Measurements from ENCODE around the gene POLR3H. TPM values are rescaled to one million over a fixed set of nuclear protein-coding genes. Genes with fewer than 3 reads are reported as not detected.
A peak's percentile ranks its signal among the peaks of the same experiment; 100 is the strongest.

Gene POLR3H
- total RNA-seq, 1 donor from 2014 or later, result 9.7 TPM

DNA sequence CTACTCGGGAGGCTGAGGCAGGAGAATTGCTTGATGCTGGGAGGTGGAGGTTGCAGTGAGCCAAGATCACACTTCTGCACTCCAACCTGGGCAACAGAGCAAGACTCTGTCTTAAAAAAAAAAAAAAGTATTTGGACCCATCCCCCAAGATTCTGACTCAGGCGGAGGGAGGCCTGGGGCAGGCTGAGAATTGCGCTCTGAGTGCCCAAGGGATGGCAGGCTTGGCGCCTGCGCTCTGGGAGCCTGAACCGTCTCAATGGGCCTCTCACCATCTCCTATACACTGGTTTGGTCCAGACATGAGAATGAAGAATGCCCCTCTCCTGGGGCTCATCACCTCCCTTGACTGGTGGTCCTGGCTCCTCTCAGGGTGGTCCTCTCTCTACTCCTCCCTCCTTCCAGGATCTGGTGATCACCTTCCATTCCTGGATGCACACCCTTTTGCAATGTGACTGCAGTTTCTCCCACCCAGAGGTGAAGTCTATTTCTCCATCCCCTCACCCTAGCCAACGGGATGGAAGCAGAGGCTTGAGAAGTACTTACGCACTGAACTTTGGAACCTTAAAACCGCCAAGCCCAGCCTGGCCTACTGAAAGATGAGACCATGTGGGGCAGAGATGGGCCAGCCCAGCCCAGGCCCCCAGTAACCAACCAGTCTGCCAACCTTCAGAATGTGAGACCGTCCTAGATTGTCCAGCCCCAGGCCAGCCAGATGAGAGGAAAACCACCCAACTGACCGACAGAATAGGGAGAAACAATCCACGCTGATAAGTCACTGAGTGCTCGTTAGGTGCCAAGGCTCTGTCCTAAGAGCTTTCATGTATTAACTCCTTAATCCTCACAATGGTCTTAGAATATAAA is 4.9 kb downstream of the POLR3H start:
- Histone ChIP-seq H3K36me3 (ENCODE audit: control insufficient read depth, insufficient read depth, low read length) (peaks cover under 1% of the 10 kb centered on the region), H3K27me3 (ENCODE audit: control insufficient read depth, insufficient read depth, low read length) (no peaks in the 10 kb centered on the region), H3K4me3 (ENCODE audit: low read depth, low read length) (no peak overlapping the region)
- TF ChIP-seq, protein P1, sequence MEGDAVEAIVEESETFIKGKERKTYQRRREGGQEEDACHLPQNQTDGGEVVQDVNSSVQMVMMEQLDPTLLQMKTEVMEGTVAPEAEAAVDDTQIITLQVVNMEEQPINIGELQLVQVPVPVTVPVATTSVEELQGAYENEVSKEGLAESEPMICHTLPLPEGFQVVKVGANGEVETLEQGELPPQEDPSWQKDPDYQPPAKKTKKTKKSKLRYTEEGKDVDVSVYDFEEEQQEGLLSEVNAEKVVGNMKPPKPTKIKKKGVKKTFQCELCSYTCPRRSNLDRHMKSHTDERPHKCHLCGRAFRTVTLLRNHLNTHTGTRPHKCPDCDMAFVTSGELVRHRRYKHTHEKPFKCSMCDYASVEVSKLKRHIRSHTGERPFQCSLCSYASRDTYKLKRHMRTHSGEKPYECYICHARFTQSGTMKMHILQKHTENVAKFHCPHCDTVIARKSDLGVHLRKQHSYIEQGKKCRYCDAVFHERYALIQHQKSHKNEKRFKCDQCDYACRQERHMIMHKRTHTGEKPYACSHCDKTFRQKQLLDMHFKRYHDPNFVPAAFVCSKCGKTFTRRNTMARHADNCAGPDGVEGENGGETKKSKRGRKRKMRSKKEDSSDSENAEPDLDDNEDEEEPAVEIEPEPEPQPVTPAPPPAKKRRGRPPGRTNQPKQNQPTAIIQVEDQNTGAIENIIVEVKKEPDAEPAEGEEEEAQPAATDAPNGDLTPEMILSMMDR (IDR thresholded peaks at IDR 0.05; ENCODE audit: insufficient read depth, low read length, poor library complexity, severe bottlenecking), result no peak
- DNase-seq (ENCODE audit: low read depth), result no peak

DNA sequence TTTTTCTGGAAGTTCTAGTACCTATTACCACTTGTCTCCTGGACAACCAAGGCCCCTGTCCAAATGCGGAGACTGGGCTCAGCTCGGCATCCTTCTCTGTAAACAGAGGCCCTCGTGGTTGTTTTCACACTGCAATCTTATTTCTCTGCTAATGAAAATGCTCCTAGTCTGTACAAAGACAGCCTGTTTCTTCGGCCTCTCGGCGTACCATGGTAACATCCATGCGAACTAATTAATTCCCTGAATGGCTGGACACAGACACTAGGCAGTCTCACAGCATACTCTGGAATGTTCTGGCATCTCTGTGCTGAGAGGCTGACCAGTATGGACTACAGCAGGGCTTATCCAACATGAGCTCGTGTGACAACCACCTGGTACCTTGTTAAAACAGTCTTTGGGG is 5.7 kb downstream of the POLR3H start:
- no peak for DNase-seq (ENCODE audit: low read depth)
- no peak overlapping the region for H3K4me3 ChIP-seq (ENCODE audit: low read depth, low read length)
- no peaks in the 10 kb centered on the region for H3K27me3 ChIP-seq (ENCODE audit: control insufficient read depth, insufficient read depth, low read length)
- peaks cover 1% of the 10 kb centered on the region for H3K36me3 ChIP-seq (ENCODE audit: control insufficient read depth, insufficient read depth, low read length)
- TF ChIP-seq, protein P1 (IDR thresholded peaks at IDR 0.05; ENCODE audit: insufficient read depth, low read length, poor library complexity, severe bottlenecking), result no peak

DNA sequence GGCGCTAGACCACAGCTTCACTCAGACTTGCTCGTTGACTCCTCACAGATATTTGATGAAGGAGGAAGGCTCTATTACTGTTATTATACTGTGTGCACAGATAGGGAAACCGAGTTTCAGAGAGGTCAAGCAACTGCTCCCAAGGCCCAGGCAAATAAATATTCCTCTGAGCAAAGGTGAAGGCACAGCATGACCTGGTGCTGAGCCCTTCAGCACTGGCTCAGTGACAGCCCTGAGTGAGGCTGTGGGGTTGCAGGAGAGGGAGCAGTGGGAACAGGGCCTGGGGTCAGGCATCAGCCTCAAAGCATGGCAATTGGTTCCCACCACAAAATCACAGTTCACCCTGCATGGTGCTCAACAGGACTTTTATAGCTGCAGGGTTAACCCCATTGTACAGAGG is 7.1 kb downstream of the POLR3H start:
- no peak overlapping the region for H3K4me3 ChIP-seq (ENCODE audit: low read depth, low read length)
- H3K27me3 ChIP-seq (ENCODE audit: control insufficient read depth, insufficient read depth, low read length), result no peaks in the 10 kb centered on the region
- DNase-seq (ENCODE audit: low read depth), result no peak
- TF ChIP-seq, protein P1 (IDR thresholded peaks at IDR 0.05; ENCODE audit: insufficient read depth, low read length, poor library complexity, severe bottlenecking), result no peak
- peaks cover 1% of the 10 kb centered on the region for H3K36me3 ChIP-seq (ENCODE audit: control insufficient read depth, insufficient read depth, low read length)

DNA sequence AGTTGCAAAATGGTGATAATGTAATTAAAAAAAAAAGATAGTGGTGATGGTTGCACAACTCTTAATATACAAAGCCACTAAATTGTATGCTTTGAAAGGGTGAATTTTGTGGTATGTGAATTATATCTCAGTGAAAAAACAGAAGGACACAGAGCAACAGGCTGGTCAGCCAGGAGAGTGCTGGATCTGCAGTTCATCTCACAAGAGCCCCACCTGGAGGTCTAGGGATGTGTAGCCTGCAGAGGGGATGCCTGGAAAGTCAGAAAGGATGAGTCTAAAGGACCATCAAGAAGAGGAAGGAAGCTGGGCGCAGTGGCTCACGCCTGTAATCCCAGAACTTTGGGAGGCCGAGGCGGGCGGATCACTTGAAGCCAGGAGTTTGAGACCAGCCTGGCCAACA is 9.0 kb downstream of the POLR3H start:
- TF ChIP-seq, protein P1 (IDR thresholded peaks at IDR 0.05; ENCODE audit: insufficient read depth, low read length, poor library complexity, severe bottlenecking), result peak; percentile 29
- DNase-seq (ENCODE audit: low read depth), result no peak
- H3K27me3 ChIP-seq (ENCODE audit: control insufficient read depth, insufficient read depth, low read length), result no peaks in the 10 kb centered on the region
- H3K4me3 ChIP-seq (ENCODE audit: low read depth, low read length), result no peak overlapping the region
- peaks cover 5% of the 10 kb centered on the region for H3K36me3 ChIP-seq (ENCODE audit: control insufficient read depth, insufficient read depth, low read length)

DNA sequence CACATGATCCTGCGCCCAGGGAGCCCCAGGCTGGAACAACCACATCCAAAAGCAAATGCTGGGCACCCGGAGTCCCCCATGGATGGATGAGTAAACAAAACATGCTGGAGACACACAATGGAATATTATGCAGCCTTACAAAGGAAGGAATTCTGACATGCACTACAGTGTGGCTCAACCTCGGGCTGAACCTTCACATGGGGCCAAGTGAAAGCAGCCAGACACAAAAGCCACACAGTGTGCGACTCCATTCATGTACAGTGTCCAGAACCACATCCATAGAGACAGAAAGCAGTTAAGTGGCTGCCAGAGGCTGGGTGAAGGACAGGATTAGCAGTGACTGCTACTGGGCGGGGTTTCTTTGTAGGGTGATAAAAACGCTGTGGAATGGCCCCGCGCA is 10.1 kb downstream of the POLR3H start:
- TF ChIP-seq, protein P1 (IDR thresholded peaks at IDR 0.05; ENCODE audit: insufficient read depth, low read length, poor library complexity, severe bottlenecking), result no peak
- peaks cover 5% of the 10 kb centered on the region for H3K36me3 ChIP-seq (ENCODE audit: control insufficient read depth, insufficient read depth, low read length)
- no peak for DNase-seq (ENCODE audit: low read depth)

More for the DNA sequence above, 10.1 kb downstream of the POLR3H start:
- Histone ChIP-seq H3K27me3 (ENCODE audit: control insufficient read depth, insufficient read depth, low read length) (no peaks in the 10 kb centered on the region), H3K4me3 (ENCODE audit: low read depth, low read length) (no peak overlapping the region)

All from kidney epithelial cell (primary cell).